Spleen (tissue), 11 donors: ENCODE data around the gene AKT1S1. TPM values are rescaled to one million over a fixed set of nuclear protein-coding genes. Genes with fewer than 3 reads are reported as not detected.

Experiments used
- DNase-seq: peaks from one replicate; pipeline ENCODE4 v3.0.0-alpha.2; 2020
- H3K27ac ChIP-seq, 8 donors: fragments of 200-600 bp; sonication (generic) in 7 of 8; 1 replicate in 4 of 8; 2 replicates in 4 of 8; pipeline versions ENCODE4 v1.5.0 to v1.8.0; 2016 to 2021; ENCODE audit warnings: inconsistent platforms in 4 of 8, mild to moderate bottlenecking in 4 of 8, moderate library complexity in 1 of 8
- H3K27me3 ChIP-seq, 7 donors: fragments of 200-600 bp; sonication (generic) in 6 of 7; replicated peaks in 1 of 7; 1 replicate in 4 of 7; 2 replicates in 3 of 7; pipeline versions ENCODE4 v1.5.0 to v1.8.0; 2016 to 2021; ENCODE audit warnings: inconsistent platforms in 3 of 7, mild to moderate bottlenecking in 1 of 7
- H3K36me3 ChIP-seq, 6 donors: fragments of 200-600 bp; sonication (generic) in 5 of 6; 1 replicate in 4 of 6; 2 replicates in 2 of 6; pipeline versions ENCODE4 v1.5.0 to v1.8.0; 2016 to 2021; ENCODE audit warnings: inconsistent platforms in 2 of 6
- H3K4me1 ChIP-seq, 6 donors: fragments of 200-600 bp; sonication (generic) in 5 of 6; 1 replicate in 3 of 6; 2 replicates in 3 of 6; pipeline versions ENCODE4 v1.5.0 to v1.8.0; 2016 to 2021; ENCODE audit warnings: inconsistent platforms in 3 of 6
- H3K4me3 ChIP-seq, 8 donors: fragments of 200-600 bp; sonication (generic) in 7 of 8; 1 replicate in 4 of 8; 2 replicates in 4 of 8; pipeline versions ENCODE4 v1.5.0 to v1.8.0; 2016 to 2021; ENCODE audit warnings: inconsistent platforms in 4 of 8, mild to moderate bottlenecking in 4 of 8, moderate library complexity in 2 of 8
- H3K9me3 ChIP-seq, 8 donors: fragments of 200-600 bp; sonication (generic) in 7 of 8; 1 replicate in 4 of 8; 2 replicates in 4 of 8; pipeline versions ENCODE4 v1.5.0 to v1.8.0; 2016 to 2021; ENCODE audit warnings: inconsistent platforms in 4 of 8
- CTCF ChIP-seq, 11 experiments: fragments of 200-600 bp in 7 of 11; fragments of 450-650 bp in 4 of 11; sonication (generic) in 4 of 11; IDR thresholded peaks in 8 of 11; conservative IDR thresholded peaks in 3 of 11; 1 replicate in 7 of 11; 2 replicates in 4 of 11; pipeline versions ENCODE4 v1.4.0 to v1.8.0; 2016 to 2021; ENCODE audit warnings: antibody characterized with exemption in 11 of 11, inconsistent platforms in 4 of 11, mild to moderate bottlenecking in 1 of 11
- POLR2A ChIP-seq, 3 donors: fragments of 450-650 bp; IDR thresholded peaks; one replicate each; pipeline ENCODE4 v1.5.1; 2017; ENCODE audit warnings: antibody characterized with exemption in 3 of 3, mild to moderate bottlenecking in 1 of 3
- POLR2AphosphoS5 ChIP-seq, 3 donors: sonication (generic); formaldehyde crosslinking; IDR thresholded peaks; one replicate each; pipeline ENCODE4 v1.5.1; 2017; ENCODE audit warnings: antibody characterized with exemption in 3 of 3
- WGBS, 5 donors: extraction: QIAGEN DNeasy Blood & Tissue Kit in 3 of 5; methylation state at CpG; one replicate each; pipeline versions ENCODE4 v1.1.5 to v1.1.7; 2013 to 2018; 5-methylcytosine and 5-hydroxymethylcytosine counted together
- intact Hi-C: fragments of 100-400 bp; cut with DNase I; formaldehyde crosslinking; loops from one replicate; pipeline ENCODE4 v1.15.0; 2023; ENCODE audit warnings: low total_unique reads
- polyA plus RNA-seq, 3 donors: library from polyadenylated mRNA; stranded (reverse); fragments of 200-250 nt; gene quantifications; one replicate each; pipeline ENCODE4 v1.2.1, GENCODE V29; 2013
- total RNA-seq, 7 donors: library from RNA; depleted of rRNA in 3 of 7; stranded (reverse); fragments of >200 nt in 3 of 7; fragmentation: NEBNext Ultra II Directional in 4 of 7; extraction: Animal tissue kit (Norgen Biotek cat#: 25700) in 4 of 7; gene quantifications; one replicate each; pipeline versions ENCODE4 v1.1.0 to v1.2.1, GENCODE V29; 2016 to 2021
- donor health status: healthy with polysubstance abuse.
- donor health status: DM: no; HTN: no; CAD: no; lungs with moderate emphysema.
- donor health status: DM: no; HTN: no; CAD: no.
- donor health status: Bipolar disorder and iron deficiency.
- donor health status: healthy.
- donor health status: DM: no; HTN: no; CAD: no.
- donor health status: DM: yes; HTN: yes; CAD: no.

Gene AKT1S1
- total and polyA plus RNA-seq, 10 donors, result 8.7 to 27.8 (median 17.0) TPM

GRCh38 chr19:49829721-49830120 lies 47.4 kb downstream of the AKT1S1 start:
- H3K9me3 ChIP-seq, result no peaks in the 10 kb centered on the region
- H3K4me1 ChIP-seq, result peaks cover 0 to 55% (median 9%) of the 10 kb centered on the region in 6 donors
- 92 to 100% (median 94%) methylated on average over 7 to 18 of the region's 18 CpGs for WGBS, 5 donors
- intact Hi-C loops, result no loop called here
- no peak for TF ChIP-seq CTCF (IDR thresholded peaks at IDR 0.05 in 8 of 11, conservative IDR thresholded peaks at IDR 0.05 in 3 of 11)
- no peak for TF ChIP-seq POLR2AphosphoS5 (IDR thresholded peaks at IDR 0.05)
- no peak for TF ChIP-seq POLR2A (IDR thresholded peaks at IDR 0.05)
- DNase-seq, result no peak
- no peak overlapping the region for H3K4me3 ChIP-seq
- H3K27me3 ChIP-seq, result no peaks in the 10 kb centered on the region
- H3K27ac ChIP-seq, result no peak overlapping the region
- H3K36me3 ChIP-seq, result peaks cover 0 to 97% (median 65%) of the 10 kb centered on the region in 6 donors

- Histone ChIP-seq H3K4me3 (no peak overlapping the region), H3K9me3 (no peaks in the 10 kb centered on the region), H3K4me1 (peaks cover 0 to 60% (median 9%) of the 10 kb centered on the region in 6 donors), H3K36me3 (peaks cover 0 to 97% (median 62%) of the 10 kb centered on the region in 6 donors), H3K27me3 (no peaks in the 10 kb centered on the region), H3K27ac (no peak overlapping the region)
- no peak for TF ChIP-seq POLR2AphosphoS5 (IDR thresholded peaks at IDR 0.05)
- no peak for TF ChIP-seq POLR2A (IDR thresholded peaks at IDR 0.05)
- TF ChIP-seq CTCF (IDR thresholded peaks at IDR 0.05 in 8 of 11, conservative IDR thresholded peaks at IDR 0.05 in 3 of 11), result no peak
- intact Hi-C loops, result no loop called here
- WGBS, 5 donors, result 83 to 93% (median 92%) methylated on average over 8 of the region's 8 CpGs
- no peak for DNase-seq
Observed at GRCh38 chr19:49829200-49829599, 48.0 kb downstream of the AKT1S1 start.

- TF ChIP-seq POLR2AphosphoS5 (IDR thresholded peaks at IDR 0.05) (no peak), CTCF (IDR thresholded peaks at IDR 0.05 in 8 of 11, conservative IDR thresholded peaks at IDR 0.05 in 3 of 11) (no peak), POLR2A (IDR thresholded peaks at IDR 0.05) (no peak)
- Histone ChIP-seq H3K4me1 (peaks cover 0 to 61% (median 8%) of the 10 kb centered on the region in 6 donors), H3K27me3 (no peaks in the 10 kb centered on the region), H3K9me3 (no peaks in the 10 kb centered on the region), H3K4me3 (no peak overlapping the region), H3K27ac (peak overlapping the region in 4 of 8 donors; percentile 15 to 63 (median 46)), H3K36me3 (peaks cover 0 to 92% (median 54%) of the 10 kb centered on the region in 6 donors)
- WGBS, 5 donors, result 88 to 95% (median 93%) methylated on average over 14 of the region's 14 CpGs
- intact Hi-C loops, result no loop called here
- no peak for DNase-seq
Observed at GRCh38 chr19:49827034-49827433, 50.1 kb downstream of the AKT1S1 start.

GRCh38 chr19:49824662-49825061 lies 52.5 kb downstream of the AKT1S1 start:
- Histone ChIP-seq H3K27ac (no peak overlapping the region), H3K4me1 (peaks cover 0 to 60% (median 13%) of the 10 kb centered on the region in 6 donors), H3K9me3 (no peaks in the 10 kb centered on the region), H3K36me3 (peaks cover 0 to 86% (median 36%) of the 10 kb centered on the region in 6 donors), H3K4me3 (no peak overlapping the region), H3K27me3 (no peaks in the 10 kb centered on the region)
- TF ChIP-seq CTCF (IDR thresholded peaks at IDR 0.05 in 8 of 11, conservative IDR thresholded peaks at IDR 0.05 in 3 of 11), result no peak
- TF ChIP-seq POLR2AphosphoS5 (IDR thresholded peaks at IDR 0.05), result no peak
- TF ChIP-seq POLR2A (IDR thresholded peaks at IDR 0.05), result no peak
- intact Hi-C loops, result no loop called here
- no peak for DNase-seq
- WGBS, 5 donors, result 82 to 95% (median 91%) methylated on average over 6 of the region's 6 CpGs
